Pancreas (tissue), 10 donors: ENCODE measurements around the gene LANCL3. TPM values are rescaled to one million over a fixed set of nuclear protein-coding genes. Genes with fewer than 3 reads are reported as not detected.
"Not testable (repeated sequence)": the region's sequence is repeated elsewhere in the genome, so short reads cannot be mapped to it uniquely, and the experiment has no call there.

Source experiments
- ATAC-seq, 4 donors: fragments of 200-7000 bp; cut with Tn5 transposase; one replicate each; pipeline versions ENCODE4 v1.8.0 to v1.9.1; 2020; ENCODE audit warnings: mild to moderate bottlenecking in 4 of 4, moderate library complexity in 4 of 4
- DNase-seq, 6 donors: peaks; one replicate each; pipeline ENCODE4 v3.0.0-alpha.2; 2020
- FAIRE-seq: peaks from 2 replicates; lab custom pipeline; 2012; peaks lifted over from hg19 to GRCh38; lab: Jason Lieb, UNC
- H3K27ac ChIP-seq, 4 donors: fragments of 200-600 bp; sonication (generic); 1 replicate in 3 of 4; 2 replicates in 1 of 4; pipeline versions ENCODE4 v1.5.0 to v1.8.0; 2020
- H3K27me3 ChIP-seq, 4 donors: fragments of 200-600 bp; one replicate each; pipeline ENCODE4 v1.8.0; 2021
- H3K36me3 ChIP-seq, 3 donors: fragments of 200-600 bp; sonication (generic) in 1 of 3; one replicate each; pipeline versions ENCODE4 v1.5.0 to v1.8.0; 2020 to 2021
- H3K4me1 ChIP-seq, 3 donors: fragments of 200-600 bp; one replicate each; pipeline ENCODE4 v1.8.0; 2021
- H3K4me3 ChIP-seq, 4 donors: fragments of 200-600 bp; sonication (generic) in 2 of 4; one replicate each; pipeline versions ENCODE4 v1.5.0 to v1.8.0; 2020 to 2021
- H3K9me3 ChIP-seq, 4 donors: fragments of 200-600 bp; one replicate each; pipeline ENCODE4 v1.8.0; 2021
- CTCF ChIP-seq, 4 donors: fragments of 200-600 bp; sonication (generic) in 3 of 4; IDR thresholded peaks; one replicate each; pipeline versions ENCODE4 v1.5.0 to v1.8.0; 2021; ENCODE audit warnings: antibody characterized with exemption in 4 of 4
- WGBS, 2 donors: extraction: QIAGEN DNeasy Blood & Tissue Kit; methylation state at CpG; one replicate each; pipeline ENCODE4 v1.1.7; 2013; 5-methylcytosine and 5-hydroxymethylcytosine counted together
- intact Hi-C, 3 donors: fragments of 100-400 bp; cut with DNase I; formaldehyde crosslinking; loops; one replicate each; pipeline versions ENCODE4 v1.11.1 to v1.14.2; 2022
- polyA plus RNA-seq, 2 donors: library from polyadenylated mRNA; stranded (reverse); fragments of 200-250 nt; gene quantifications; one replicate each; pipeline ENCODE4 v1.2.3, GENCODE V29; 2013
- total RNA-seq, 6 donors: library from RNA; stranded (reverse); fragmentation: NEBNext Ultra II Directional in 4 of 6; extraction: Animal tissue kit (Norgen Biotek cat#: 25700) in 4 of 6; gene quantifications; one replicate each; pipeline versions ENCODE4 v1.2.1 to v1.2.4, GENCODE V29; 2021 to 2023
- donor health status: healthy with polysubstance abuse.
- donor health status: DM: no; HTN: no; CAD: no; lungs with moderate emphysema.
- donor health status: DM: no; HTN: no; CAD: no.
- donor health status: control.
- donor health status: control.
- donor health status: Bipolar disorder and iron deficiency.
- donor health status: DM: yes; HTN: yes; CAD: no.
- donor health status: DM: no; HTN: no; CAD: no.
- donor health status: DM: no; HTN: no; CAD: no.
- donor health status: DM: yes; HTN: yes; CAD: no.

The LANCL3 gene
- total and polyA plus RNA-seq, 8 donors, result under 0.01 to 0.09 (median 0.05) TPM; not detected in 1

GRCh38 chrX:37545066-37545465 is 26.4 kb upstream of the LANCL3 start:
- H3K4me3 ChIP-seq, result no peak overlapping the region
- FAIRE-seq (no peak), ATAC-seq (no peak), DNase-seq (peak in 2 of 6 donors; percentile 39 to 45)
- intact Hi-C loops, result no loop called here
- no peaks in the 10 kb centered on the region for H3K36me3 ChIP-seq
- H3K9me3 ChIP-seq, result no peaks in the 10 kb centered on the region
- 86 to 95% methylated on average over 25 of the region's 25 CpGs for WGBS, 2 donors
- H3K27ac ChIP-seq, result no peak overlapping the region
- peaks cover 0 to 16% (median 0%) of the 10 kb centered on the region in 4 donors for H3K27me3 ChIP-seq
- no peaks in the 10 kb centered on the region for H3K4me1 ChIP-seq
- TF ChIP-seq CTCF (IDR thresholded peaks at IDR 0.05), result no peak

- H3K9me3 ChIP-seq, ATAC-seq, DNase-seq, H3K4me3 ChIP-seq, H3K27ac ChIP-seq, H3K4me1 ChIP-seq, intact Hi-C loops, FAIRE-seq, H3K36me3 ChIP-seq: not testable (repeated sequence)
- peaks cover 0 to 16% (median 2%) of the 10 kb centered on the region in 4 donors for H3K27me3 ChIP-seq
Observed at GRCh38 chrX:37549619-37550018, 21.8 kb upstream of the LANCL3 start.

DNA sequence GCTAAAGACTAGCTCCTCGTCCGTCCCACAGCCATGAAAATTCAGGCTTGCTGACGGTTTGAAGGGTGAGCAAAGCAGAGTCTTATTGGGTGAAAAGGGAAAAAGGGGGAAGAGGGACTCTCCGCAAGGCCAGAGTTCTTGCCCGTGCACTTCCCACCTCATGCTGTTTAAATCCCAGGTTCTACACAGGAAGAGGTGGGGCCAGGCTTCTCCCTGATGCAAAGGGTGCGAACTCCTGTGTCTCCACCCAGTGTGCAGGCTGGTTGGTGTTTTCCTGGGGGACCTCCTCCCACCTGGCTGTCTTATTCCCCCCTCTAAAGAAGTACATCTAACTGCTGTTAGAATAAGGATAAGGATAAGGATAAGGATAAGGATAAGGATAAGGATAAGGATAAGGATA is 18.0 kb upstream of the LANCL3 start:
- H3K27ac ChIP-seq, result no peak overlapping the region
- no peaks in the 10 kb centered on the region for H3K4me1 ChIP-seq
- peaks cover 0 to 10% (median 2%) of the 10 kb centered on the region in 4 donors for H3K27me3 ChIP-seq
- intact Hi-C loops, result no loop called here
- H3K4me3 ChIP-seq, result no peak overlapping the region
- DNase-seq (no peak), FAIRE-seq (no peak), ATAC-seq (no peak)
- no peak for TF ChIP-seq CTCF (IDR thresholded peaks at IDR 0.05)
- 47 to 55% methylated on average over 6 of the region's 6 CpGs for WGBS, 2 donors
- no peaks in the 10 kb centered on the region for H3K9me3 ChIP-seq
- H3K36me3 ChIP-seq, result no peaks in the 10 kb centered on the region

DNA sequence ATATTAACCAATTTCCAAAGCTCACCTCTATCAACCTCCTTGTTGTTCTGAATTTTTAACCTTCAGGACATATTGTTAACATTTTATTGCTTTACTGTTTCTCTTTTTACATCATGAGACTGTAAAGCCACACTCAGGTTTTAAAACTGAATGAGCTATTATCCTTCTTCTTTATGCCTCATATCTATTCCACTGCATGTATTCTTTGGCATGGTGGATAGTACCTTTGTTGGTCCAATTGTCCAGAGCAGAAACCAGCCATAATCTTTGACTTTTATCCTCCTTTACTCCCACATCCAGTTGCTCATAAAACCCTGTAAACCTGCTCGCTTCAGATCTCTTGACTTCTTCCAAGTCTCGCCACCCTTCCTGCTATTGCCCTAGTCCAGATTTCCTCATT is 6.2 kb upstream of the LANCL3 start:
- DNase-seq, H3K4me3 ChIP-seq, H3K4me1 ChIP-seq, H3K9me3 ChIP-seq, intact Hi-C loops, ATAC-seq, FAIRE-seq, H3K36me3 ChIP-seq, H3K27me3 ChIP-seq, H3K27ac ChIP-seq: not testable (repeated sequence)
- WGBS, 2 donors, result 68 to 82% methylated on average over 2 of the region's 2 CpGs

- FAIRE-seq, ATAC-seq, H3K9me3 ChIP-seq, H3K4me1 ChIP-seq, H3K27me3 ChIP-seq, H3K36me3 ChIP-seq, DNase-seq, intact Hi-C loops, H3K4me3 ChIP-seq, H3K27ac ChIP-seq: not testable (repeated sequence)
- WGBS, 2 donors, result no CpG with 5 or more reads among the region's 1 CpG
Observed at GRCh38 chrX:37570349-37570748, 1.1 kb upstream of the LANCL3 start.

GRCh38 chrX:37572108-37572587 is 687 bp downstream of the LANCL3 start:
- H3K27ac ChIP-seq, H3K9me3 ChIP-seq, intact Hi-C loops, H3K27me3 ChIP-seq, H3K36me3 ChIP-seq, FAIRE-seq, H3K4me1 ChIP-seq: not testable (repeated sequence)
- DNase-seq (peak; percentile 22 to 79 (median 49)), ATAC-seq (peak; percentile 92 to 97 (median 95))
- peak overlapping the region in 2 of 4 donors; percentile 9 to 35 for H3K4me3 ChIP-seq
- peak in 1 of 4 donors; percentile 15 for TF ChIP-seq CTCF (IDR thresholded peaks at IDR 0.05)
- WGBS, 2 donors, result 4 to 31% methylated on average over 31 to 49 of the region's 61 CpGs

DNA sequence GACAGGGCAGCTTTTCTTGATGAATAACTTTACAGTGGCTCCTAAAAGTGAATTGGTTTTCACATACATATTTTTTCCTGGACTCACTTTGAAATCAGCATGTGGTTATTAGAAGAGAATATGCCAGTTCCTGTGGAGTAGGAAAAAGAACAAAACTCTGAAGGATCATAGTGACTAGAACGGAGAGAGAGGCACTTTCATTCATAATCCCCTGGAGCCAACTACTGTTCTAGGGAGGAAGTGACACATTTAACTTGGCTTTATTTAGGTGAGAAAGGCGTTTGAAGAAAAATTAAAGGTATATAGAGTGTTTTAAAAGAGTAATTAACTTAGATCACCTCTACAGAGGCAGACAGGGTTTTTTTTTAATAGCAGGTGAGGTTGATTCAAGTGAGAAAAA is 1.7 kb downstream of the LANCL3 start:
- DNase-seq, ATAC-seq: not testable (repeated sequence)

More for the DNA sequence above, 1.7 kb downstream of the LANCL3 start:
- H3K36me3 ChIP-seq, H3K4me3 ChIP-seq, H3K27ac ChIP-seq, H3K9me3 ChIP-seq, H3K27me3 ChIP-seq, H3K4me1 ChIP-seq, intact Hi-C loops: not testable (repeated sequence)
- WGBS, 2 donors, result 29 to 31% methylated on average over 2 of the region's 2 CpGs
- FAIRE-seq, result peak; percentile 78
